NT2/D1 (cell line): ENCODE data around the gene VSTM2L.

Experiments
- DNase-seq: peaks from one replicate; pipeline ENCODE4 v3.0.0-alpha.2; 2011; ENCODE audit warnings: low read depth, low spot score
- H3K27me3 ChIP-seq: 2 replicates; pipeline ENCODE4 v1.6.0; 2011; ENCODE audit warnings: mild to moderate bottlenecking; ENCODE audit not compliant: insufficient read length, insufficient read depth
- H3K36me3 ChIP-seq: 2 replicates; pipeline ENCODE4 v1.6.1; 2011; ENCODE audit warnings: mild to moderate bottlenecking, low read length, mixed read lengths; ENCODE audit not compliant: insufficient read depth, insufficient read length
- H3K4me1 ChIP-seq: 2 replicates; pipeline ENCODE4 v1.5.1; 2011; ENCODE audit not compliant: insufficient read depth, insufficient read length
- H3K4me3 ChIP-seq: 2 replicates; pipeline ENCODE4 v1.5.1; 2011; ENCODE audit warnings: low read depth; ENCODE audit not compliant: insufficient read length
- H3K9ac ChIP-seq: 2 replicates; pipeline ENCODE4 v1.6.0; 2011; ENCODE audit warnings: low read depth; ENCODE audit not compliant: insufficient read length
- H3K9me3 ChIP-seq: 2 replicates; pipeline ENCODE4 v1.5.1; 2011; ENCODE audit warnings: mild to moderate bottlenecking, low read length; ENCODE audit not compliant: insufficient read depth
- SUZ12 ChIP-seq: IDR thresholded peaks from 2 replicates; pipeline ENCODE4 v1.6.1; 2011; ENCODE audit not compliant: insufficient read length, insufficient read depth; ENCODE audit errors: extremely low read depth
- YY1 ChIP-seq: IDR thresholded peaks from 2 replicates; pipeline ENCODE4 v1.6.1; 2011; ENCODE audit not compliant: insufficient read length, insufficient read depth
- ZNF274 ChIP-seq: IDR thresholded peaks from 2 replicates; pipeline ENCODE4 v1.6.1; 2011; ENCODE audit warnings: mild to moderate bottlenecking, low read depth, low read length

Gene VSTM2L

DNA sequence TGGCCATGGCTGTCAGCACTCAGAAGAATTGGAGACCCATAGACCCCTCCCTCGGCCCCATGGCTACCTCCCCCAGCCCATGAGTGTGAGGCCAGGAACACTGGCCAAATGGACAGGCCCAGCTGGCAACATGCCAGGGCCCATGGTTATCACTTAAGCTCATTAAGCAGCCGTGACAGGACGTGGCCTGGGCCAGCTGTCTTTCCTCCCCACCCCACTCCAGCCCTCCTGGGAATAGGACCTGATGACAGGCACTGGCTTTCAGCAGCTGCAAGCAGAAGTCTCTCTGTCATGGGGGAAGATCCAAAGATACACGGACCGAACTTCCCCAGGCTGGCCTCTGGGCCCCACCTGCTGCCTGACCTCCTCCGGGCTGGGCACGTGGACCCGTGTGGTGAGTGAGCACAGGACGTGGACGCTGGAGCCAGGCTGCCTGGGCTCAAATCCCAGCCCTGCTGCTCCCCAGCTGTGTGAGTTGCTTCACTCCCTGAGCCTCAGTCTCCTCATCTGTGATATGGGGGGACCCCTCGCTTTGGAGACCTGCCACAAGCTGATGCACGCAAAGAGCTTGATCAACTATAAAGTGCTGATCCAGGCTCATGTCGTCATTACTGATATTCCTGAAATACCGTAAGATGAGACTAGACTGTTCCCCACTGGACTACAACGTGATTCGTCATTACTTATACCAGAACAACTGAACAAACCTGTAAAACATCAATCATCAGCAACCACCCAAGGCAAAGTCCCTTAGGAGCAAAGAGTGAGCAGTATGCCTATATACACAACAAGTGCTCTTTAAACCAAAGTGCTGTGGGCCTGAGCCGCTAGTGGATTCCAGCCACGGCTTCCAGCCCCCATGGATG lies 22.0 kb upstream of the VSTM2L start:
- no peak for DNase-seq
- Histone ChIP-seq H3K36me3 (no peaks in the 10 kb centered on the region), H3K4me1 (peaks cover 9% of the 10 kb centered on the region), H3K4me3 (no peak overlapping the region), H3K27me3 (no peaks in the 10 kb centered on the region), H3K9me3 (no peaks in the 10 kb centered on the region), H3K9ac (no peak overlapping the region)
- TF ChIP-seq ZNF274 (no peak), SUZ12 (no peak), YY1 (no peak)

GRCh38 chr20:37881601-37882343 lies 21.2 kb upstream of the VSTM2L start:
- Histone ChIP-seq H3K9me3 (no peaks in the 10 kb centered on the region), H3K27me3 (no peaks in the 10 kb centered on the region), H3K36me3 (no peaks in the 10 kb centered on the region), H3K9ac (no peak overlapping the region), H3K4me1 (peaks cover 7% of the 10 kb centered on the region), H3K4me3 (no peak overlapping the region)
- no peak for TF ChIP-seq YY1
- TF ChIP-seq ZNF274 = no peak
- TF ChIP-seq SUZ12 = no peak
- no peak for DNase-seq

DNA sequence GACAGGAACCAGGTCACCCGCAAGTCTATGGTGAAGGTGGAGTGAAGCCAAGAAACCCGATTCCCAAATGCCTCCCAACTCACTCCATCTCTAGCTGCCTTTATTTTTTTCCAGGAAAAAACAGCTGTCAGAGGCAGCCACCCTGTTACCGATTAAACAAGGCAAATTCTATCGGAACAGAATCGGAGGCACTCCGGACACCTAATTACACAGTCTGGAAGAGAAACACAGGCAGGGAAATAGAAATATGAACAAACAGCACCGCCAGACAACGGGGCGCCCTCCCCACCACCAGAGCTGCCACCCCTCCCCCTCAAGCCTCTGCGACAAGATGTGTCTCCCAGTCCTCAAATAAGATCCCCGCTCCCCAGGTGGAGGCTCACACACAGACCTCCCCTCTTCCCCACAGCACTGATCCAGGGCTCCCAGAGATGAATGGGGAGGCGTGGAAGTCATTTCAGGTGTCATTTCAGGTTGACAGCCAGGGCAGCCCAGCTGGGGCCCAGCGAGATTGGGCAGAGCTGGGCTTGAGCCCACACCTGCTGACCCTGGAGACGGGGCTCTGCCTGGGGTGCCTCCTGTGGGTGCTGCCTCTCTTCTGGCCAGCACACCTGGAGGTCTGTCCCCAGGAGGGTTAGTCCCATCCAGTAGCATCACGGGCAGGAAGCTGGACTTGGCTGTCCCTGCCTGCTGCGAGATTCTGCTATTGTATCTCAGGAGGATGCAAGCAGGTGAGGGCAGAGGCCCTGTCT lies 19.8 kb upstream of the VSTM2L start:
- H3K27me3 ChIP-seq = no peaks in the 10 kb centered on the region
- H3K4me3 ChIP-seq = no peak overlapping the region
- no peak for DNase-seq
- no peak overlapping the region for H3K9ac ChIP-seq
- no peaks in the 10 kb centered on the region for H3K36me3 ChIP-seq
- TF ChIP-seq YY1 (no peak), ZNF274 (no peak), SUZ12 (no peak)
- no peaks in the 10 kb centered on the region for H3K9me3 ChIP-seq
- H3K4me1 ChIP-seq = peaks cover 7% of the 10 kb centered on the region

DNA sequence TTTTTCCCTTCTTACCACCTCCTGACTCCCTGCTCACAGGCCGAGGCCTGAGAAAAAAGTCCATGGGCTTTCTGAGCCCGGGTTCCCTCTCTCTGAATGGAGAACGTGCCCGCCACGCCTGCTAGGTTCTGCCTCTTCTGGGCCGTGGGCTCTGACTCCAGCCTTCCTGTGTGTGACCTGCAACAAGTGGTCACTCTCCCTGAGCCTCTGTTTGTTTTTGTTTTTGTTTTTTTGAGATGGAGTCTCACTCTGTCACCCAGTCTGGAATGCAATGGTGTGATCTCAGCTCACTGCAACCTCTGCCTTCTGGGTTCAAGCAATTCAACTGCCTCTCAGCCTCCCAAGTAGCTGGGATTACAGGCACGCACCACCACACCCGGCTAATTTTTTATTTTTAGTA lies 17.9 kb upstream of the VSTM2L start:
- no peak overlapping the region for H3K9ac ChIP-seq
- no peak overlapping the region for H3K4me3 ChIP-seq
- H3K27me3 ChIP-seq = no peaks in the 10 kb centered on the region
- no peaks in the 10 kb centered on the region for H3K9me3 ChIP-seq
- peaks cover 3% of the 10 kb centered on the region for H3K4me1 ChIP-seq
- H3K36me3 ChIP-seq = no peaks in the 10 kb centered on the region
- TF ChIP-seq YY1 (no peak), ZNF274 (no peak), SUZ12 (no peak)
- no peak for DNase-seq

DNA sequence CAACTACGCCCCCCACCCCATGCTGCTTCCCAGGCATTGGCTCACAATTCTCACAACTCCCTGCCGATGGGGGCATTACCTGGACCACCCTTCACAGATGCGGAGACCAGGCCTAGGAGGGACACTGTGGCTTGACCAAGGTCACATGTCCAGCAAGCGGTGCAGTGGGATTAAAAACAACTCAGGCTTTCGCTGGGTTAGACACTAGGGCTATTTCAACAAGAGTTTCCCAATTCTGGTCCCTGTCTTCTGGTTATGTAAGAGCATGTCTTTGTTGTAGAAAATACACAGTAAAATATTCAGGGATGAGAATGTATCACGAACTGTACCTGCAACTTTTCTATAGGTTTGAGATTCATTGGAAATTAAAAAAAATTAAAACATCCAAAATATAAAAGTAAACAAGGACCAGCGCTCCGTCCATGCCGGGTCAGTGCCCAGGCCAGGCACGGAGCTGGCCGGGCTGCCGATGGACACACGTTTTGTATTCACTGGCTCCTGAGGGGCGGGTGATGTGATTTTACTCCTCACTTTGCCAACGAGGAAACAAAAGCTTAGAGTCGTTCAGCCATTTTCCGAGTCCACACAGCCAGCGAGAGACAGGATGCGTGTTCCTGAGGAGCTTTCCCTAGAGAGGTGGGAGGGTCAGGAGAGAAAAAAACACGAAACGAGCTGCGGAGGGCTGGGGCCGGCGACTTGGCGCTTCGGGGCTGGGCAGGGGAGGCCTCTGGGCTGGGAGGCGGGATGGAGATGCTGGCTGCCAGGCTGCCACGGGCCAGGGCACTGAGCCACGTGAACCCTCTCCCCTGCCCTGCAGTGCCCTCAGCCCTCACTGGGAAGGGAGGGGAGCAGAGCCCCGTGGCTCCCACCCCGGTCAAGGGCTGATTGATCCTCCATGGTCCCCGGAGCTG lies 17.1 kb upstream of the VSTM2L start:
- DNase-seq = no peak
- TF ChIP-seq ZNF274 = no peak
- TF ChIP-seq YY1 = no peak
- no peak for TF ChIP-seq SUZ12
- Histone ChIP-seq H3K4me3 (no peak overlapping the region), H3K9ac (no peak overlapping the region), H3K27me3 (no peaks in the 10 kb centered on the region), H3K36me3 (no peaks in the 10 kb centered on the region), H3K4me1 (peaks cover 3% of the 10 kb centered on the region), H3K9me3 (no peaks in the 10 kb centered on the region)

DNA sequence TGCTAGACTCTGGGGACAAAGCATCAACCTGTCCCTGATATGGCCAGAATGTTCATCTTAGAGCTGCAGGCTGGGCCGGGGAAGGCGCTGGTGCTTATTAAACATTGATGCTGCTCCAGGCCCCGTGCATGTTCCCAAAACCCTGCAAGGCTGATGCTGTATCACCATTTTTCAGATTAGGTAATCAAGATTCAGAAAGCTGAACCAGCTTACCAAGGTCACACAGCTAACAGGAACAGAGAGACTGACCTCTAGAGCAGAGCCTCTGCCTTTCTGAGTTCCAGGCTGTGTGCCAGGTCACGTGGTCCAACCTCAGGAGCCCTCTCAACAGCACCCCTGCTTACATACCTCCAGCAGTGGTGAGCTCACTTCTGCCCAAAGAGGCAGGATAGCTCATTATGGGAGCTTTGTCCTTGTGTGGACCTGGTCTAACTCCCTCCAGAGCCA lies 16.1 kb upstream of the VSTM2L start:
- no peak for DNase-seq
- H3K27me3 ChIP-seq = no peaks in the 10 kb centered on the region
- TF ChIP-seq YY1 = no peak
- TF ChIP-seq SUZ12 = no peak
- TF ChIP-seq ZNF274 = no peak
- H3K9ac ChIP-seq = no peak overlapping the region
- peaks cover 3% of the 10 kb centered on the region for H3K4me1 ChIP-seq
- no peaks in the 10 kb centered on the region for H3K9me3 ChIP-seq
- H3K36me3 ChIP-seq = no peaks in the 10 kb centered on the region
- no peak overlapping the region for H3K4me3 ChIP-seq
